GM20000 (cell line): ENCODE results near the gene TOMM34.

Experiments used
- DNase-seq: peaks from one replicate; pipeline ENCODE4 v3.0.0; 2012; ENCODE audit warnings: low spot score
- TF ChIP-seq, protein P1 (sequence below): IDR thresholded peaks from 2 replicates; pipeline ENCODE4 v1.5.1; 2012; ENCODE audit warnings: mild to moderate bottlenecking, control low read depth; ENCODE audit errors: extremely low read depth, missing control alignments

TOMM34 gene

DNA sequence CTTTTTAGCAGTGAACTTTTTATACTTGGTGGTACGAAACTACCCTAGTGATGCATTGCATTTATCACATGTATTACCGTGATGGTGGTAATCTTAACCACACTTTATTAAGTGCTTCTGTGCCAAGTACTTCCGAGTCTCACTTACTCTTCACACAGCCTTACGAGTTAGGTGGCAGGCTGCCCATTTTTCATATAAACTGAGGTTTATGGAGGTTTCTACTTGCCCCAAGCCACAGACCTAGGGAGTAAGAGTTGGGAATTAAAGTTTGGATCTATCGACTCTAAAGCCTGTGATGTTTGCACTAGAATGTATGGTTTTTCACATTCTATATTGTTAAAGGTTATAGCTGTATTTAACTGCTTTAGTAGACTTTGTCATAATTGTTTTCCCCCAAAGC, 55.8 kb downstream of the TOMM34 start:
- TF ChIP-seq, protein P1, sequence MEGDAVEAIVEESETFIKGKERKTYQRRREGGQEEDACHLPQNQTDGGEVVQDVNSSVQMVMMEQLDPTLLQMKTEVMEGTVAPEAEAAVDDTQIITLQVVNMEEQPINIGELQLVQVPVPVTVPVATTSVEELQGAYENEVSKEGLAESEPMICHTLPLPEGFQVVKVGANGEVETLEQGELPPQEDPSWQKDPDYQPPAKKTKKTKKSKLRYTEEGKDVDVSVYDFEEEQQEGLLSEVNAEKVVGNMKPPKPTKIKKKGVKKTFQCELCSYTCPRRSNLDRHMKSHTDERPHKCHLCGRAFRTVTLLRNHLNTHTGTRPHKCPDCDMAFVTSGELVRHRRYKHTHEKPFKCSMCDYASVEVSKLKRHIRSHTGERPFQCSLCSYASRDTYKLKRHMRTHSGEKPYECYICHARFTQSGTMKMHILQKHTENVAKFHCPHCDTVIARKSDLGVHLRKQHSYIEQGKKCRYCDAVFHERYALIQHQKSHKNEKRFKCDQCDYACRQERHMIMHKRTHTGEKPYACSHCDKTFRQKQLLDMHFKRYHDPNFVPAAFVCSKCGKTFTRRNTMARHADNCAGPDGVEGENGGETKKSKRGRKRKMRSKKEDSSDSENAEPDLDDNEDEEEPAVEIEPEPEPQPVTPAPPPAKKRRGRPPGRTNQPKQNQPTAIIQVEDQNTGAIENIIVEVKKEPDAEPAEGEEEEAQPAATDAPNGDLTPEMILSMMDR: no peak
- DNase-seq: no peak

DNA sequence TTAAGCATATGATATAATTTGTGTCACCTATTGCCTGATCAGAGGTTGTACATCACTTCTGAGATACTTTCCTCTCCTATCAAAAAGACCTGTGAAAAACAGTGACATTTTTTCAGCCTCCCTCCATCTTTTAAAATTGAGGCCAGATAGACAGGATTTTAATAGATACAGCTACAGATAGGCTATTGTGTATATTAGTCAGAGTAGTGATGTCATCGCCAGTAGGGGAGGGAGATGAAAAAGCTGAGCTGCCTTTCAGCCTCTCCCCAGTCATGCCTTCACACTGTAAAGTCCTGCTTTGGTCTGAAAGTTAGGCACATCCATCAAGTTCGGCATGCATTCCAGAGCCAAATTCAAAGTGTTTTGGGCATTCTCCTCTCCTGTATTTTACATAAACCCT, 58.2 kb downstream of the TOMM34 start:
- TF ChIP-seq, protein P1: no peak
- no peak for DNase-seq

DNA sequence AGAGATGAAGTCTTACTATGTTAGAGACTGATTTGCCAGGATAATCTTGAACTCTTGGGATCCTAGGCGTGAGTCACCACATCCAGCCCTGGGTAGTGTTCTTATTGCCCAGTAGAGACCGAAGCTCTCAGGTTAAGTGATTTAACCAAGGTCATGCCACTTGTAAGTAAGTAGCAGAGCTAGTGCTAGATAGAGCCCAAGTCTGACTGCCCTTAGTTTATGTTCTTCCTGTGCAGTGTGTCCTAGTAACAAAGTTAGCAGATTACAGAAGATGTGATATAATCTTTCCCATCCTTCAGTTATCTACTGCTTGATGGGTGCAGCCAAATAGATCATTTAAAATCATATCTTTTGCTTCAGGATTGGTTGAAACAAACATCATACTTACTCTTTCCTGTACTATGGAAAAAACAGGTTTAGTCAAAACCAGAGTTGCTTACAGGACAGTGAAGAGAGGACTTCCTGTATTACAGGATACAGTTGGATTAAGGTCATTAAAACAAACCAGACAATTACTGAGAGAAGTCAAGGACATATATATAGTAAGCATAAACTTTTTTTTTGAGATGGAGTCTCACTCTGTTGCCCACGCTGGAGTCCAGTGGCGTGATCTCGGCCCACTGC, 59.9 kb downstream of the TOMM34 start:
- no peak for DNase-seq
- TF ChIP-seq, protein P1: no peak

DNA sequence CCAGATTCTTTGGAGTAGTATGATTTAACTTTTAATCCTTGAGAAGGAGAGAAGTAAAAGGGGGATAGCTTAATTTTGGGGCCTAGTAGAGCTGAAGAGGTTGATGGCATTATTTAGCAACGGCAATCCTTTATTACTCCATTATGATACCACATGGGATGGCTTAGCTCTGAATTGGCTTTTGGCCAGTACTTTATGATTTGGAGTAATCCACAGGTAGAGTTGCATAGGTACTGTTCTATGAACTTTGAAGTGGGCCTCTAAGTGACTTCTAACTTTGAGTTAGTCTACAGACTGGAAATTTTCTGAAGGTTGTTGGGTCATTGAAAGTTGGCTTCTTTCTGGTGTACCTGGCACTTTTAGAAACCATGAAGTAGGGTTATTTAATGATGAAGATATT, 63.1 kb downstream of the TOMM34 start:
- TF ChIP-seq, protein P1: no peak
- no peak for DNase-seq

DNA sequence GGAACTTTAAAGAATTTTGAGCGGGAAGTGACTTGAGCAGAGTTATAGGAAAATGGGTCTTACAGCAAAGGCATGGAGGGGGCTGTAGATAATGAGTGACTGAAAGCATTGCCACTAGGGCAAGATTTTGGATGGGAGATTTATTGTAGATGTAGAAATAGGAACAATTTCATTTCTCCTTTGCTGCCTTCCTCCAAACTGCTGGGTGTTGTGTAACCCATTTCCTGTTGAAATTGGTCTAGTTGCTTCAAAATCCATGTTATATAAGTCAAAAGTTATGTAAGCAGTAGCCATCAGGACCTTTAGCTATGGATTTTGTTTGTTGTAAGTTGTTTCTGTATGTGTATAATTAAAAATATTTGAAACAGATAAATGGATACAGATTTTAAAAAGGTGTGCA, 63.6 kb downstream of the TOMM34 start:
- TF ChIP-seq, protein P1: no peak
- no peak for DNase-seq

DNA sequence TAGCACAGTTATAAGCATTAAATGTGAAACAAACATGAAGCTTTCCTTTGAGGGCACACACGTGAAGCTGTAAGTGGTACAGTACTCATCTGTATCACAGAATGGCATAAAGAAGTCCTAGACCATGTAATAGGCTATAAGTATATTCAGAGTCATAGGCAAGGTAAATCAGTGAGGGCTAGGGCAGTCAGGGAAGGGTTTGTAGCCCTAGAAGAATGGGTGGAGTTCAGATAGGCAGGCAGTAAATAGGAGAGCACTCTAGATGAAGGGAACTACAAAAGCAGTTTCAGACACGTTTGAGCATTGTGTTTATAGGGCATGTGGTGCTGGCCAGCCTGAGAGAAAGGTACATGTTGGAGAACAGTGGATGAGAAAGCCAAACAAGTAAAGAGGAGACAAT, 65.2 kb downstream of the TOMM34 start:
- TF ChIP-seq, protein P1: no peak
- DNase-seq: no peak
